Non-pigmented ciliary epithelial cell (primary cell): ENCODE measurements around the gene GPR75.

Experiments
- DNase-seq: peaks from one replicate; pipeline ENCODE4 v3.0.0-alpha.2; 2010; ENCODE audit warnings: low read depth

Gene GPR75

GRCh38 chr2:53859206-53860181, at the start of gene GPR75:
Gene GPR75 (minus strand): TSS chr2:53859967. CDS start chr2:53854756, 5,211 bp downstream.
- DNase-seq = no peak

GRCh38 chr2:53907582-53907981, 47.8 kb upstream of the GPR75 start:
- no peak for DNase-seq

GRCh38 chr2:53905396-53905795, 45.6 kb upstream of the GPR75 start:
- no peak for DNase-seq

- no peak for DNase-seq
These were observed 43.2 kb upstream of the GPR75 start for GRCh38 chr2:53903011-53903410.

GRCh38 chr2:53901192-53901591, 41.4 kb upstream of the GPR75 start:
- DNase-seq = no peak

- peak; percentile 17 for DNase-seq
These were observed 37.1 kb upstream of the GPR75 start for GRCh38 chr2:53896864-53897263.

- no peak for DNase-seq
These were observed 26.9 kb upstream of the GPR75 start for GRCh38 chr2:53886406-53887280.

GRCh38 chr2:53884883-53885282, 25.1 kb upstream of the GPR75 start:
- DNase-seq = no peak

GRCh38 chr2:53881986-53882385, 22.2 kb upstream of the GPR75 start:
- no peak for DNase-seq

- DNase-seq = no peak
These were observed 21.6 kb upstream of the GPR75 start for GRCh38 chr2:53881360-53881759.

GRCh38 chr2:53880756-53881155, 21.0 kb upstream of the GPR75 start:
- peak; percentile 48 for DNase-seq

- no peak for DNase-seq
These were observed 17.8 kb upstream of the GPR75 start for GRCh38 chr2:53877556-53877955.

- no peak for DNase-seq
These were observed 17.3 kb upstream of the GPR75 start for GRCh38 chr2:53877112-53877511.

GRCh38 chr2:53874401-53874950, 14.7 kb upstream of the GPR75 start:
- DNase-seq = no peak

GRCh38 chr2:53867773-53868172, 8.0 kb upstream of the GPR75 start:
- DNase-seq = no peak

GRCh38 chr2:53867169-53867568, 7.4 kb upstream of the GPR75 start:
- no peak for DNase-seq

- DNase-seq = no peak
These were observed 6.2 kb upstream of the GPR75 start for GRCh38 chr2:53865962-53866361.

GRCh38 chr2:53865264-53865663, 5.5 kb upstream of the GPR75 start:
- DNase-seq = no peak

- DNase-seq = no peak
These were observed 3.9 kb upstream of the GPR75 start for GRCh38 chr2:53863538-53864227.

- no peak for DNase-seq
These were observed 2.1 kb upstream of the GPR75 start for GRCh38 chr2:53861824-53862223.

- no peak for DNase-seq
These were observed 3.5 kb downstream of the GPR75 start for GRCh38 chr2:53856272-53856671.

GRCh38 chr2:53854678-53855077, 5.1 kb downstream of the GPR75 start:
- DNase-seq = no peak
